Esophagus squamous epithelium (tissue), 5 donors: ENCODE results near the gene FAM118B. TPM values are rescaled to one million over a fixed set of nuclear protein-coding genes. Genes with fewer than 3 reads are reported as not detected.

Experiments
- DNase-seq: peaks from one replicate; lab custom pipeline; 2025; lab: John Stamatoyannopoulos, UW
- H3K27ac ChIP-seq, 4 donors: fragments of 200-600 bp; sonication (generic); one replicate each; pipeline ENCODE4 v1.5.1; 2016 to 2019; ENCODE audit warnings: mild to moderate bottlenecking in 1 of 4
- H3K27me3 ChIP-seq, 4 donors: fragments of 200-600 bp; sonication (generic); 1 replicate in 3 of 4; 2 replicates in 1 of 4; pipeline versions ENCODE4 v1.5.1 to v1.6.0; 2017 to 2021; ENCODE audit warnings: antibody characterized with exemption in 1 of 4
- H3K36me3 ChIP-seq, 3 donors: fragments of 200-600 bp; sonication (generic); one replicate each; pipeline ENCODE4 v1.5.1; 2016 to 2019
- H3K4me1 ChIP-seq, 3 donors: fragments of 200-600 bp; sonication (generic); one replicate each; pipeline ENCODE4 v1.5.1; 2017 to 2019
- H3K4me3 ChIP-seq, 4 donors: fragments of 200-600 bp; sonication (generic); 1 replicate in 3 of 4; 2 replicates in 1 of 4; pipeline ENCODE4 v1.5.1; 2016 to 2019; ENCODE audit warnings: mild to moderate bottlenecking in 2 of 4, moderate library complexity in 1 of 4
- H3K9me3 ChIP-seq, 3 donors: fragments of 200-600 bp; sonication (generic); one replicate each; pipeline ENCODE4 v1.5.1; 2016 to 2019
- CTCF ChIP-seq, 6 experiments: fragments of 450-650 bp in 4 of 6; fragments of 200-600 bp in 2 of 6; sonication (generic) in 2 of 6; IDR thresholded peaks; one replicate each; pipeline ENCODE4 v1.5.1; 2016 to 2019; ENCODE audit warnings: antibody characterized with exemption in 6 of 6, mild to moderate bottlenecking in 4 of 6, moderate library complexity in 4 of 6
- POLR2A ChIP-seq, 4 donors: fragments of 450-650 bp; IDR thresholded peaks; one replicate each; pipeline ENCODE4 v1.6.1; 2017; ENCODE audit warnings: antibody characterized with exemption in 4 of 4, mild to moderate bottlenecking in 4 of 4, moderate library complexity in 3 of 4
- WGBS, 2 donors: methylation state at CpG; one replicate each; pipeline ENCODE4 v1.1.5; 2018; 5-methylcytosine and 5-hydroxymethylcytosine counted together
- intact Hi-C: fragments of 100-400 bp; cut with DNase I; formaldehyde crosslinking; loops from one replicate; pipeline ENCODE4 v1.15.0; 2022
- total RNA-seq, 4 donors: library from RNA; depleted of rRNA; stranded (reverse); fragments of >200 nt; gene quantifications; one replicate each; pipeline ENCODE4 v1.1.0, GENCODE V29; 2016
- donor health status: DM: yes; HTN: yes; CAD: no.

Gene FAM118B
- total RNA-seq, 4 donors from 2014 or later: 6.5 to 18.5 (median 13.6) TPM

GRCh38 chr11:126164781-126165180 is 46.8 kb upstream of the FAM118B start:
- Histone ChIP-seq H3K4me1 (peaks cover 4 to 18% (median 7%) of the 10 kb centered on the region in 3 donors), H3K4me3 (no peak overlapping the region), H3K9me3 (no peaks in the 10 kb centered on the region), H3K36me3 (no peaks in the 10 kb centered on the region), H3K27me3 (peaks cover 0 to 5% (median 0%) of the 10 kb centered on the region in 4 donors), H3K27ac (no peak overlapping the region)
- intact Hi-C loops: no loop called here
- TF ChIP-seq CTCF (IDR thresholded peaks at IDR 0.05) (no peak), POLR2A (IDR thresholded peaks at IDR 0.05) (no peak)
- 79 to 84% methylated on average over 4 to 5 of the region's 8 CpGs for WGBS, 2 donors
- DNase-seq: no peak

GRCh38 chr11:126165311-126165720 is 46.3 kb upstream of the FAM118B start:
- 79 to 91% methylated on average over 7 to 8 of the region's 9 CpGs for WGBS, 2 donors
- Histone ChIP-seq H3K9me3 (no peaks in the 10 kb centered on the region), H3K36me3 (no peaks in the 10 kb centered on the region), H3K4me1 (peaks cover 4 to 18% (median 7%) of the 10 kb centered on the region in 3 donors), H3K27me3 (peaks cover 0 to 5% (median 0%) of the 10 kb centered on the region in 4 donors), H3K4me3 (no peak overlapping the region), H3K27ac (no peak overlapping the region)
- intact Hi-C loops: no loop called here
- TF ChIP-seq CTCF (IDR thresholded peaks at IDR 0.05) (no peak), POLR2A (IDR thresholded peaks at IDR 0.05) (no peak)
- no peak for DNase-seq

GRCh38 chr11:126165757-126166156 is 45.8 kb upstream of the FAM118B start:
- Histone ChIP-seq H3K27ac (no peak overlapping the region), H3K9me3 (no peaks in the 10 kb centered on the region), H3K27me3 (peaks cover 0 to 5% (median 0%) of the 10 kb centered on the region in 4 donors), H3K36me3 (no peaks in the 10 kb centered on the region), H3K4me3 (no peak overlapping the region), H3K4me1 (peaks cover 4 to 18% (median 7%) of the 10 kb centered on the region in 3 donors)
- DNase-seq: no peak
- TF ChIP-seq CTCF (IDR thresholded peaks at IDR 0.05) (no peak), POLR2A (IDR thresholded peaks at IDR 0.05) (no peak)
- intact Hi-C loops: no loop called here
- 70 to 87% methylated on average over 2 to 7 of the region's 10 CpGs for WGBS, 2 donors

- WGBS, 2 donors: 87 to 88% methylated on average over 3 of the region's 3 CpGs
- Histone ChIP-seq H3K4me1 (peaks cover 4 to 18% (median 7%) of the 10 kb centered on the region in 3 donors), H3K27me3 (peaks cover 0 to 5% (median 0%) of the 10 kb centered on the region in 4 donors), H3K36me3 (no peaks in the 10 kb centered on the region), H3K4me3 (no peak overlapping the region), H3K27ac (no peak overlapping the region), H3K9me3 (no peaks in the 10 kb centered on the region)
- intact Hi-C loops: no loop called here
- no peak for TF ChIP-seq CTCF (IDR thresholded peaks at IDR 0.05)
- TF ChIP-seq POLR2A (IDR thresholded peaks at IDR 0.05): no peak
- no peak for DNase-seq
Observed at GRCh38 chr11:126166413-126166812, 45.2 kb upstream of the FAM118B start.

- TF ChIP-seq POLR2A (IDR thresholded peaks at IDR 0.05): no peak
- no peak for TF ChIP-seq CTCF (IDR thresholded peaks at IDR 0.05)
- Histone ChIP-seq H3K36me3 (no peaks in the 10 kb centered on the region), H3K27ac (no peak overlapping the region), H3K4me1 (peaks cover 1 to 15% (median 5%) of the 10 kb centered on the region in 3 donors), H3K27me3 (peaks cover 0 to 4% (median 0%) of the 10 kb centered on the region in 4 donors), H3K9me3 (no peaks in the 10 kb centered on the region), H3K4me3 (no peak overlapping the region)
- DNase-seq: no peak
- intact Hi-C loops: no loop called here
- WGBS, 2 donors: 40 to 63% methylated on average over 2 of the region's 2 CpGs
Observed at GRCh38 chr11:126167488-126167887, 44.1 kb upstream of the FAM118B start.
